Measurements from ENCODE around the gene GALNTL6. TPM values are rescaled to one million over a fixed set of nuclear protein-coding genes. Genes with fewer than 3 reads are reported as not detected.

The GALNTL6 gene
- total RNA-seq, 1 experiment from 2014 or later, result not detected

- TF ChIP-seq POLR2A (IDR thresholded peaks at IDR 0.05; ENCODE audit: borderline replicate concordance, extremely low read depth, insufficient read depth, insufficient read length) (no peak), FOSL1 (IDR thresholded peaks at IDR 0.05; ENCODE audit: low read depth) (no peak), CEBPB (IDR thresholded peaks at IDR 0.05; ENCODE audit: low read depth) (no peak), ZBTB33 (IDR thresholded peaks at IDR 0.05; ENCODE audit: extremely low read depth, insufficient replicate concordance, low read length) (no peak), POLR2AphosphoS5 (IDR thresholded peaks at IDR 0.05; ENCODE audit: low read depth, low read length) (no peak), JUND (IDR thresholded peaks at IDR 0.05) (no peak), SP1 (IDR thresholded peaks at IDR 0.05; ENCODE audit: low read depth) (no peak), TCF7L2 (IDR thresholded peaks at IDR 0.05; ENCODE audit: borderline replicate concordance, extremely low read depth, insufficient read depth, insufficient read length) (no peak), MAX (IDR thresholded peaks at IDR 0.05) (no peak), SRF (IDR thresholded peaks at IDR 0.05; ENCODE audit: low read depth) (no peak), CTCF (IDR thresholded peaks at IDR 0.05 in 2 of 3, conservative IDR thresholded peaks at IDR 0.05 in 1 of 3; ENCODE audit: borderline replicate concordance in 1 of 3, insufficient read depth in 1 of 3, low read depth in 2 of 3, low read length in 2 of 3) (no peak), REST (IDR thresholded peaks at IDR 0.05; ENCODE audit: low read depth) (no peak), ATF3 (IDR thresholded peaks at IDR 0.05) (no peak), EZH2 (IDR thresholded peaks at IDR 0.05) (no peak), RAD21 (IDR thresholded peaks at IDR 0.05; ENCODE audit: low read depth) (no peak), ELF1 (IDR thresholded peaks at IDR 0.05; ENCODE audit: borderline replicate concordance, low read depth) (no peak)
- no peak for DNase-seq (ENCODE audit: low read depth, low spot score)
- no peak overlapping the region for H2AFZ ChIP-seq (ENCODE audit: low read depth, low read length, poor library complexity, severe bottlenecking)
- H3K27me3 ChIP-seq (ENCODE audit: insufficient read depth, low read length), result no peaks in the 10 kb centered on the region
- no peaks in the 10 kb centered on the region for H3K79me2 ChIP-seq (ENCODE audit: insufficient read depth, low read length)
- H3K9me2 ChIP-seq (ENCODE audit: insufficient read depth), result no peaks in the 10 kb centered on the region
- H3K9me3 ChIP-seq (ENCODE audit: control insufficient read depth in 1 of 2, insufficient read depth in 1 of 2, low read depth in 1 of 2, low read length in 2 of 2), result no peaks in the 10 kb centered on the region
- BruUV-seq (replicated peaks), result no TSS peak
- H3K4me2 ChIP-seq (ENCODE audit: low read length), result no peak overlapping the region
- ChIA-PET CTCF (no interaction called here), POLR2A (no interaction called here), RAD21 (ENCODE audit: low non-redundant PET in 1 of 2, low total read pairs in 2 of 2, uncharacterized antibody in 2 of 2, unreplicated experiment in 2 of 2) (no interaction called here)
- H3K4me1 ChIP-seq (ENCODE audit: control insufficient read depth in 1 of 2, insufficient read depth in 2 of 2, low read length in 2 of 2), result no peaks in the 10 kb centered on the region
- H3K27ac ChIP-seq (ENCODE audit: low read depth, low read length), result no peak overlapping the region
- intact Hi-C loops (cut with micrococcal nuclease), result no loop called here
- no peaks in the 10 kb centered on the region for H3K36me3 ChIP-seq (ENCODE audit: control insufficient read depth in 1 of 2, insufficient read depth in 2 of 2, low read length in 2 of 2)
- ATAC-seq, result no peak
- H3K4me3 ChIP-seq (replicated peaks in 1 of 2; ENCODE audit: low read depth in 1 of 2, low read length in 2 of 2), result no peak overlapping the region
- H4K20me1 ChIP-seq (ENCODE audit: insufficient read depth), result no peaks in the 10 kb centered on the region
- H3K9ac ChIP-seq (ENCODE audit: low read length), result no peak overlapping the region
Measured at GRCh38 chr4:172869621-172870268, 1056.5 kb downstream of the GALNTL6 start.
